GM18519 (cell line): ENCODE data around the gene HIPK2.

Experiments
- ATAC-seq: cut with Tn5 transposase; IDR thresholded peaks from one replicate; pipeline ENCODE4 v1.9.1; 2021; ENCODE audit warnings: mild to moderate bottlenecking, moderate library complexity; ENCODE audit not compliant: unreplicated experiment, low FRiP score

The HIPK2 gene

DNA sequence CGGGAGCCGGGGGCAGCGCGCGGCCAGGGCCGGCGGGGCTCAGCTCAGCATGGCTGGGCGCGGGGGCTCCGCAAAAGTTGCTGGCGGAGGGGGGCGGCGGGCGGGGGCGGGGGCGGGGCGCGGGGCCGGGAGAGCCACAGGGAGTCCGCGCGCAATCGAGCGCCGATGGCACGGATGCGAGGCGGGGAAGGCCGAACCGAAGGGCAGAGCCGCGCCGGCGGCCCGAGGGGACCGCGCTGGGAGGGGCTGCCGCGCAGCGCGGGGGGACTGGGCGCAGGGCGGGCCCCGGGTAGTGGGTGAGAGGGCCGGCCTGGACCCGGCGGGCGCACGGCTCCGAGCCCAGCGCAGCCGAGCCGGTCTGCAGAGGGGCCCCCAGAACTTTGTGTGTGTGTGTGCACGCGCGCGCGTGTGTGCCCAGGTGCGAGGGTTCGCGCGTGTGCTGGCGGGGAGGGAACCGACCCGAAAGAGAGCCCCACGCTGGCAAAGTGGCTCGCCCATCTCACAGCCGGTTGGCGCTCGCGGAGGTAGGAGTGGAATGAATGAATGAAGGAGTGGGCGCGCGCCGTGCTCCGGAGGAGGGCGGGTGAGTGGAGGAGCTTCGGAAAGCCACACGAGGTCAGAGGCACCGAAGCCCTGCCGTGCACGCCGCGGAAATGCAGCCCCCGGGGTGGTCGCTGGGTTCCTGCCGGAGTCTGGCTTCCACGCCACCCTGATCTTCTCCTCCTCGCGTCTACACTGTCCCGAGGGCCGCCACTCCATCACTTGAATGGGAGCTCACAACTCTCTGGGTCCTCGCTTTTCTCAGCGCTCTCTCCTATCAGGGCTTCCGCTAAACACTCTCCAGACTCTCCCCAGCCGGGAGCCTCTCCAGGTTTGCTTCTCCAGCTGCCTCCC, at the start of gene HIPK2:
Gene HIPK2 (minus strand): TSS at position 51 of the 894 bp plus-strand sequence. CDS start 375 bp downstream, outside the sequence.
- peak; percentile 55 for ATAC-seq

DNA sequence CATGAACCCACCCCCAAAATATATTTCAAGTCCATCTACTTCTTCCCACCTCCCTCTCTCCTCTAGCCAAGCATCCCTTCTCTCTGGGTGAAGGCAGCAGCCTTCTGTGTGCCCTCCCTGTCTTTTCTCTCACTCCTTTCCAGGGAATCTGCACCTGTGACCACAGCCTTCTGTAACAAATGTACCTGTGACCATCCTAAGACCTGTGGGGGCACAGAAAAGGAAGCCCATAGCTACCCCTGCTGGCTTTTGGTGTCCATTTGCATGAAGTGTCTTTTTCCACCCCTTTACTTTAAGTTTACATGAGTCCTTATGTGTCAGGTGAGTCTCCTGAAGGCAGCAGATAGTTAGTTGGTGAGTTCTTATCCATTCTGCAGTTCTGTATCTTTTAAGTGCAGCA, 49.2 kb upstream of the HIPK2 start:
- ATAC-seq = no peak

DNA sequence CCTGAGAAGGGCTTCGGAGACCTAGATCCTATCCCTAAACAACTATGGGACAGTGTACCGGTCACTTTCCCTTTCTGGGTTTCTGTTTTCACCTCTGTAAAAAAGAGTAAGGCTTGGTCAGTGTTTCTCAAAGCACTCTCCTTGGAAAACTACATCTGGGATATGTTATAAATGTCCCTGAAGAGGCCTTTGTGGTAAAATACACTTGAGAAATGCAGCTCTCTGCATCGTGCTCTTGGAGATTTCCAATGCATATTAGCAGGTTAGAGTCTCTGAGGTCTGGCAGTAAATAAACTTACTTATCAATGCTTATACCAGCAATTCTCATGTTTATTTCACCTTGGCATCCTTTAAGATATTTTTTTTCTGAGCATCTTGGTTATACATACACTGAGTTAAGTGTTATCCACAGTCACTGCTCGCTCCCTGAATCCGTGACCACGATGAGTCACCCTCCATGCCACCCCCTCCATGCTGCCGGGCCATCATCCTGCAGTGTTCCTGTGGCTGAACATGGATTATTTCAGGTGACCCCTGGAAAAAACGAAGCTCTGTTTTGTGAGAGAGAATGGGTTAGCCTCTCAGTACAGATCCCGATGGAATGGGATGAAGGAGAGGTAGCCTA, 48.0 kb upstream of the HIPK2 start:
- ATAC-seq = no peak

DNA sequence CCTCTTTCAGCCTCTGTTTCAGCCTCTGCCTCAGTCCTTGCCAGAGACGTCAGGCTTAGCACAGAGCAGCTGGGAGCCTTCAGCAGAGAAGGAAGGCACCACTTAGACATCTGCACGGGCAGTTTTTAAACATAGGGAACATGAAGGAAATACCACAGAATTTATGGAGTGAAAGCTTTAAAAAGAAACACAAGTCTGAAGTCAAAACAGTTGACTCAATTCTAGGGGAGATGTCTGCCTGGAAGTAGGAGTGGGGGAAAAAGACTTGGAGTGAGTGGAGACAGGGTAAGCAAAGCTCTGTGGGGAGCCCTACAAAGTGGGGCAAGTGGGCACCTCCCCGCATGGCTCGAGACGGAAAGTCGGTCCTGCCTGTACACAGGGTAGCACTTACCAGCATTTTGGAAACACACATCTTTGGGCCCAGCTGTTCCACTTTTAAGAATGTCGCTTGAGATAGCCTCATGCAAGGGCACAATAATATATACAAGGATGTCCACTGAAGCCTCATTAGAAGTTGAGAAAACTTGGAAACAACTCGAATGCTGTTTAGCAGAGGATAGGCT, 46.2 kb upstream of the HIPK2 start:
- no peak for ATAC-seq

DNA sequence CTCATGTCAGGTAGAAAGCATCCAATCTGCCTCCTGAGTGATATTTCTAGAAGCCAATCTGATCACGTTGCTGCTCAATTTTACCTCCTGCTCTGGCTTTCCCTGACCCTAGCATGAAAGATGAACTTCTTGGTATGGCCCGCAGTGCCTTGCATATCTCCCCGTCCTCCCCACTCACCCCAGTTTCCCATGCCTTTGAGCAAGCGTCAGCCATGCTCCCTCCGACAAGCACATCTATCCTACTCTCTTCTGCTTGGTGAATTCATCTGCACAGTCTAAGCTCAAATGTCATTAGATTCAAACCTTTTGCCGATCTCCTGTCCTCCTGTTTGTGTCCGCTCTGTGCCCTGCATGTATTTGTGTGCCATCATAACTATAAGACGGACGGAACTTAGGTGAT, 45.1 kb upstream of the HIPK2 start:
- no peak for ATAC-seq

DNA sequence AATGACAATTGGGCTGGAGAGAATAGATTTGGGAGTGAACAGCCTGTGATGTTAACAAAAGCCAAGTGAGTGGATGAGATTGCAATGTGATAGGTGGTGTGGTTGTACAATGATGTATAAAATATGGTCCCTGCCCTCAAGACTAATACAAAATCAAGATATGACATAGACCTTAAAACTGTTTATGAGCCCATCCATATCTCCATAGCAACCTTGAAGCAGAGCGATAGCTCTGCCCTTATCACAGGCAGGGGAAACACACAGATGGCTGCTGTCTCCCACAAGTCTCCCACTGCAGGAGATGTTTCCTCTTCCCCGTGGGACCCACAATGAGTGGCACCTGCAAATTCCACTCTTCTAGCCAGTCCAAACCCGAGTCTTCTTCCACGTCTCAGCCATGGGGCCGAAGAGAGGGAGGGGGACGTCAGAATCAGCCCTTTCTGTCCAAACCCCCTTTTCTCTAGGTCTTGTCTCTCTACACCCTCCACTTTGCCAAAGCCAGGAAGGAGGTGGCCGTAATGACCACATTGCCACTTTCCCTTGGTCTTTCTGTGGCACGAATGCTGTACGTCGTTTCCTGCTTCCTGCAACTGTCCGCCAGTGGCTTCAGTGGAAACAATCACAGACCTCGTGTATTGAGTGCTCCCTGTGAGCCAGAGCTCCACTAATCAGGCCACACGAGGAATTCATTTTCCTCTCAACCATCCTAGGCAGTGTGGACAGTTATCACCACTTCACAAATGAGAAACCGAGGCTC, 43.7 kb upstream of the HIPK2 start:
- no peak for ATAC-seq

DNA sequence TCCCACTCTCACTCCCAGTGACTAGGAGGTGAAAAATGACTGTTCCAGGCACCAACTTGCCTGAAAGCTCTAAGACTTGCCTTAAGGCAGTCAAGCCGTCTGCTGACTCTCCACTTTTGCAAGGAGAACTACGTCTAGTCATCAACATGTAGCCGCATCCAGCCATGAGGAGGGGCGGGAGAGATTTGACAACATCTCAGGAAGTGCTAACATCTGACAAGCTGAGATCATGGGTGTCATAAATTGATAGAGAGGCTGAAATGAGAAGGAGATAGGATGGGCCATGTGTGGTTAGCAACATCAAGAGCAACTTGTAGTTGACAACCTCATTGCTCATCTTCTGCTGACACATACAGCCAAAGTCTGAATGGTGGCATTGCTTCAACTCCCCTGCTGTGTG, 42.3 kb upstream of the HIPK2 start:
- no peak for ATAC-seq

DNA sequence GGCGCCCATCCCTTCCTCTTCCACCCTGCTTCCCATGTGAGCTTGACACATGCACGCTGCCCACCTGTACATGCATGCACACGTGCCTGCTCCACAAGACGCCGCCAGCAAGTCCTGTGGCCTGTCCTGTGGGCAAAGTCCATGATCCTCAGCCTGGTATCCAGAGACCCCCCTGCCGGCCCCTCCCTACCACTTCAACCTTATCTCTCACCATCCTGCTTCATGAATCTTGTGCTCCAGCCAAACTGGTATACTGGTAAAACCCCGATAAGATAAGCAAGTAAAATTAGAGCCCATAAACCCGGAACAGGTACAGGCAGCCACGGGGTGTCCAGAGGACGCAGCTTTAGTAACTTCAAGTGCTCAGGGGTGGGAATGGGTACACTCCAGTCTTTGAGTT, 39.5 kb upstream of the HIPK2 start:
- ATAC-seq = no peak

DNA sequence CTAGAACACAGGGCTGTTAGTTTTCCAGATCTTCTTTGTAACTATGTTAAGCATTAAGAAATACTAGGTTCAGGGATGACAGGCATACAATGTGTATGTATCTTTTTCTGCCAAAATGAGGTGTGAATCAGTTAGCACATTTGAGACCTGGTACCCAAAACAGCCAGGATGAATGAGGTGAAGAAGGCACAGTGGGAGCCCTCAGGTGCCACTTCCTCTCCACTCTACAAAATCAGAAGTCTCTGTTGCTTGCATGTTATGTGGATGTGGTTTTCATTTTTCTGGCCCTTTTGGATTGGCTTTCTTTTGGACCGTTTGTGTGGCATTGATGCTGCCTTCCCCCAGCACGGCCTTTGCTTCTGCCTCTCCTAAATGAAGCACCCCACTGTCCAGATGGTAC, 35.9 kb upstream of the HIPK2 start:
- no peak for ATAC-seq

DNA sequence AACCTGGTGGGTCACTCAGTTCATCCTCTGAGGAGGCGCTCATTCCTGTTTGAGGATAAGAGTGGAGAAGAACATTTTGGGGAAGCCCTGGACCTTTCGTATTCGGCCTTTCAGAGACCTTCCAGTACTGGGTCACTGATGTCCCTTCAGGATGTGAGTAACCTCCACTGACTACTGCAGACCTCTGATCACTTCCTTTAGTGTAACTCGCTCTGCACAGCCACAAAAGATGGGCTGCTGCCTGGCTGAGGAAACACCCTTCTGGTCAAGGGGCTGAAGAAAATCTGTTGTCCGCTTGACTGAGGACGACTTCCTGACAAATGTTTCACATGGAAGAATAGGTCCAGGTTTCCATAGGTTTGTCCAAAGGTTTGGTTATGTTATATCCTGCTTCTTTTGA, 35.4 kb upstream of the HIPK2 start:
- ATAC-seq = no peak

DNA sequence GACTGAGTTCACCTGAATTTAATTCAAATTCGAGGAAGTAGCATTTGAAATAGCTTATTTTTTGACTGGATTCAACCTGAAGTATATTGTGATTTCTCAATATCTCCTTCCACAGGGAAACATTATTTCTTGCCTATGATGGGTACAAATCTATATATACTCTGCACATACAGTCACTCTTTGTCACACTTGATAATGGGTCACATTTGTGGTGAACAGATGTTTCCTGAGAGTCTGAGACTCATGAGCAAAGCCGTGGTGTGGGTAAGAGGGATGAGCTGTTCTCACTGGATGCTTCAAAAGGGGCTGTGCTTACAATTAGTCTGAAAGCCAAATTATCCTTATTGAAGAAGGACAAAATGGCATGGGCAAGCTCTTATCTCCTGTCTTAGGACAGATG, 33.3 kb upstream of the HIPK2 start:
- no peak for ATAC-seq

DNA sequence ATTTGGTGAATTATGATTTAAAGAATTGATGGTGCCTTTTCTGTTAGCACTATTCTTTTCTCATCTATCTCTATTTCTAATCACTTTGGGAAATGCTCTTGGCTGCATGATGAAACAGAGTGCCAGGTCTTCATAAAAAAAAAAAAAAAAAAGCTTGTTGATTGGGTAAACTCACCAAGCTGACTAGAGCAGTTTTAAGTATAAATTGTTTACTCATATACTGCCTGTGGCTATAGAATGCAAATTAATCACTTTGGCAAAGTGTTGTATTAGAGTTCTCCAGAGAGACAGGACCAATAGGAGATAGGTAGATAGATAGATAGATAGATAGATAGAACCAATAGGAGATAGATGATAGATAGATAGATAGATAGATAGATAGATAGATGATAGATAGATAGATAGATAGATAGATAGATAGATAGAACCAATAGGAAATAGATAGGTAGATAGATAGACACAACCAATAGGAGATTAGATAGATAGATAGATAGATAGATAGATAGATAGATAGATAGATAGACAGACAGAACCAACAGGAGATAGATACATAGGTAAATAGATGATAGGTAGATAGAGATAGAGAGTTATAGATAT, 31.1 kb upstream of the HIPK2 start:
- no peak for ATAC-seq

DNA sequence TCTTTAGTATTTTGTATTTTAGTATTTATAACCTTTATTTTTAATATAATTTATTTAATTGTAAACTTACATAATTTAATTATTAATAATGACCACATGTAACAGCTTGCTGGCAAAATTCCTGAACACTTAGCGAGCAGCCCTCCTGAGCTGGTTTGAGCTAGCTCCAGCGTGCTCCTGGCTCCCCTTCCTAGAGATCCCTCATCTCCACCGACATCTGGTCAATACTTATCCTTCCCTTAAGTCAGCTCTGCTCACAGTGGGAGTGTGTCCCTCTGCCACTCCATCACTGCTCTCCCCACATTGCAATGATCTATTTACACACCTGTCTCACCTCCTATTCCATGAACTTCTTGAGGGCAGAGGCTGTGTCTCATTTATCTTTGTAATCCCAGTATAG, 30.6 kb upstream of the HIPK2 start:
- no peak for ATAC-seq

DNA sequence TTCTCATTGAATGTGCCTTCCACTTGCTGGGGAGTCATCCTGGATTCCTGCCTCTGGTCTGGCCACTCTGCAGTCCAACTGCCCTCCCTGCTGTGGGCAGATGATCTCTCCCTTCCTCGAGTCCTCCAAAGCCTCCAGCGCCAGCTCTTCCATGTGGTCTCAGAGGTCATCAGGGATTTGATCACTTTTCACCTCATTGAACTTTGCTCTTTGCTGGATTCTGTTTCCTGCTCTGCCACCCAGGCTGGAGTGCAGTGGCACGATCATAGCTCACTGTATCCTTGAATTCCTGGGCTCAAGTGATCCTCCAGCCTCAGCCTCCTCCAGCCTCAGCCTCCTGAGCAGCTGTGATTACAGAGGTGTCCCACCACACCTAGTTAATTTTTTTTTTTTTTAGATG, 29.2 kb upstream of the HIPK2 start:
- ATAC-seq = no peak

DNA sequence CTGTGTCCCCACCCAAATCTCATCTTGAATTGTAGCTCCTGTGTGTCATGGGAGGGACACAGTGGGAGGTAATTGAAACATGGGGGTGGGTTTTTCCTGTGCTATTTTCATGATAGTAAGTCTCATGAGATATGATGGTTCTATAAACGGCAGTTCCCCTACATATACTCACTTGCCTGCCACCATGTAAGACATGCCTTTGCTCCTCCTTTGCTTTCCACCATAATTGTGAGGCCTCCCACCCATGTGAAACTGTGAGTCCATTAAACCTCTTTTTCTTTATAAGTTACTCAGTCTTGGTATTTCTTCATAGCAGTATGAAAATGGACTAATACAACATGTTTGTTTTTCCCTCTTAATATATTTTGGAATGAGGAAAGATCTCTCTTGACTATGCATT, 26.8 kb upstream of the HIPK2 start:
- no peak for ATAC-seq

DNA sequence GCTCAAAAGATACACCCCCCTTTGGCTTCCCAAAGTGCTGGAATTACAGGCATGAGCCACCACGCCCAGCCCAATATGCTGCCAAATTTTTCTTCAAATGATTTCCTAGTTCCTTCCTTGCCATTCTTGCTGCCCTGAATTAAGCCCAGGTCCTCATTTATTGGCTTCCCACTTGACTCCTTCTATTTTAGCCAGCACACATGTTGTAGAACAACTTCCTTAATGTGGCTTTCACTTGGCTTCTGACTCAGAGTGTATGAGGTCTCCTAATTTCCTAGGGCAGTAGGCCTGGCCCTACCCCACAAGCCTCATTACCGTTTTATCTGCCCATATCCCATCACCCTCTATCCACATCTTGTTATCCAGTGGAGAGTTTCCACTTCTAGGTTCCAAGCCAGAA, 21.8 kb upstream of the HIPK2 start:
- ATAC-seq = no peak

DNA sequence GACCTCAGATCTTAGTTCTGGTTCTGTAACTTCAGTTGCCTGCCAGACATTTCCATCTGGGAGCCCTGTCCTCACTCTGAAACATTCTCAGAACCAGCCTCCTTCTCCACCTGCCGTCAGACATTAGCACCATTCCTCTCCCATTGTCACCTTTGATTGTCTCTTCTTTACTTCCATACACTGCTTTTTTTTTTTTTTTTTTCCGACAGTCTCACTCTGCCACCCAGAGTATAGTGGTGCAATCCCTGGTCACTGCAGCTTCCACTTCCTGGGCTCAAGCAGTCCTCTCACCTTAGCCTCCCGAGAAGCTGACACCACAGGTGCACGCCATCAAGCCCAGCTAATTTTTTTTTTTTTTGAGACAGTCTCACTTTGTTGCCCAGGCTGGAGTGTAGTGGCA, 21.1 kb upstream of the HIPK2 start:
- ATAC-seq = no peak

DNA sequence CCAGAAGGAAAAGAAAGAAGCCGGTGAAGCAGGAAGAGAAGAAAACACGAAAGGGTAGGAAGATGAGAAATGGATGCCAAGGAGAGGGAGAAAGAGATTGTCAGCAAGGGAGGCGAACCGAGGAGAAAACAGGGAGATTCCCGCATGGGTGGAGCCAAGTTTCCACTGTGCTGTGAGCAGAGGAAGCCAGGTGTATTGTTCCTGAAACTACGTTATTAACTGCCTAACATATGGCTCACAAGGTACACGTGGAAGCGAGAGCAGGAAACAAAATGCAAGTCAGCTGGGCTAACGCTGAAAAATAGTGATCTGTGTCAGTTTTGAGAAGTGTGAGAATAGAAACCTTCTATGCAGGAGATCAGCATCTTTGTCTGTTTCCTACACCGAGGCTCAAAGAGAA, 20.4 kb upstream of the HIPK2 start:
- ATAC-seq = no peak

DNA sequence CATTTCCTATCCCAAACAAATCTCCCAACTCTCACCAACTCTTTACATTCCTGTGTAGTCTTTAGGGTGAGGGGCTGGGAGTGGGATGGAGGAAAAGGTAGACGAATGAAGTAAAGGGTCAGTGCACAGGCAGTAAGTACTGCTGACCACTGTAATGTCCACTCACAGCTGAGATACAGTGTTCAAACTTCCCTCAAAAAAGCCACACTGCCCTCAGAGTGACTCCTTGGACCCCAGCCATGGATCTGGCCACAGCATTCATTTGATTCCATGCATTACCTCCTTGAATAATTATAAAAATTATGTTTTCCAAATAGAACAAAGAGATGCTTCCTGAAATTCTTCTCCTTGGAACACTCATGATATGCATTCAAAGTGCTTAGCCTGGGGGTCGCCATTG, 19.8 kb upstream of the HIPK2 start:
- no peak for ATAC-seq

DNA sequence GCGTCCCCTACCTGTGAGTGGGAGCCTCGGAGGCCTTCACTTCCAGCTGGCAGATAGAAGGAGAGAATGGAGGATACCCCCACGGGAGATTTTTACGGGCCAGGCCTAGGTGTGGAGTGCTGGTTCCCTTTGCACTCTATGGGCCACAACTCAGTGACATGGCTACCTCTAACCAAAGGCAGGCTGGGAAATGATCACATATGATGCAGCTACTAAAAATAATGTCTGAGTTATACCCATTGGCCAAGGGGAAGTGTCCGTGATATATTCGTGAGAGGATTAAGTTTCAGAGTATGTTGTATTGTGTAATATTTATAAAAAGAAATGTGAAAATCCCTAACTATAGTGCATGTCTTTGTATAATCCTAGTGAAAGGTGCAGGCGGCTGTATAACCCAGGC, 13.5 kb upstream of the HIPK2 start:
- no peak for ATAC-seq

DNA sequence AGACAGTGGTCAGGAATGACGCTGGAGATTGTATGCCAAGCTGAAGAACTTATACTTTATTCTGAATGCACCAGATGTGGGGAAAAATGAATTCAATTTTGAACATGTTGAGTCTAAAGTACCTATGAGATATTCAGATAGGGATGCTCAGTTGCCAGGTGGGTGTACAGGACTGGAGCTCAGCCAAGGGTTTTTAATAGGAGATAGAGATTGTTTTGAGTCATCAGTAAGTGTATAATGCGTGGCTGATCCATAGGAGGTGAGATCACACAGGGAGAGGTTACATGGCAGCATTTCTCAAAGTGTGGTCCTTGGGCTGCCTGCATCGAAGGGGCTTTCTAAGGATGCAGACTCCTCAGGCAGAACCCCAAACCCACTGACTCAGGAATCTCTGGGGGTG, 6.8 kb upstream of the HIPK2 start:
- no peak for ATAC-seq
